ENCODE data around the gene UGT8. TPM values are rescaled to one million over a fixed set of nuclear protein-coding genes. Genes with fewer than 3 reads are reported as not detected.

UGT8 gene
- total RNA-seq, 1 donor from 2014 or later = not detected

GRCh38 chr4:114642173-114642780 is 43.7 kb downstream of the UGT8 start:
- intact Hi-C loops (cut with DNase I) = no loop called here
- Histone ChIP-seq H3K4me3 (no peak overlapping the region), H3K36me3 (no peaks in the 10 kb centered on the region), H3K4me1 (no peaks in the 10 kb centered on the region), H3K27ac (no peak overlapping the region), H3K27me3 (no peaks in the 10 kb centered on the region), H3K9me3 (no peaks in the 10 kb centered on the region)
- no peak for DNase-seq (ENCODE audit: low spot score in 2 of 2)
- no peak for TF ChIP-seq CTCF (IDR thresholded peaks at IDR 0.05)

GRCh38 chr4:114649908-114650307 is 51.3 kb downstream of the UGT8 start:
- intact Hi-C loops (cut with DNase I) = loop anchor here (10.0 kb wide), 1 partner anchor 255 kb away; no protein-coding TSS in a partner anchor
- H3K9me3 ChIP-seq = no peaks in the 10 kb centered on the region
- no peaks in the 10 kb centered on the region for H3K4me1 ChIP-seq
- H3K36me3 ChIP-seq = no peaks in the 10 kb centered on the region
- H3K27ac ChIP-seq = no peak overlapping the region
- no peak overlapping the region for H3K4me3 ChIP-seq
- DNase-seq (ENCODE audit: low spot score in 2 of 2) = no peak
- no peak for TF ChIP-seq CTCF (IDR thresholded peaks at IDR 0.05)
- H3K27me3 ChIP-seq = no peaks in the 10 kb centered on the region

- no peak for TF ChIP-seq CTCF (IDR thresholded peaks at IDR 0.05)
- H3K4me1 ChIP-seq = no peaks in the 10 kb centered on the region
- intact Hi-C loops (cut with DNase I) = loop anchor here (10.0 kb wide), 1 partner anchor 259 kb away; no protein-coding TSS in a partner anchor
- no peaks in the 10 kb centered on the region for H3K27me3 ChIP-seq
- no peaks in the 10 kb centered on the region for H3K36me3 ChIP-seq
- H3K4me3 ChIP-seq = no peak overlapping the region
- H3K9me3 ChIP-seq = no peaks in the 10 kb centered on the region
- DNase-seq (ENCODE audit: low spot score in 2 of 2) = no peak
- H3K27ac ChIP-seq = no peak overlapping the region
Observed at GRCh38 chr4:114653675-114654074, 55.1 kb downstream of the UGT8 start.

- TF ChIP-seq CTCF (IDR thresholded peaks at IDR 0.05) = no peak
- intact Hi-C loops (cut with DNase I) = loop anchor here (10.0 kb wide), 1 partner anchor 260 kb away; no protein-coding TSS in a partner anchor
Observed at GRCh38 chr4:114654592-114654991, 56.0 kb downstream of the UGT8 start.

GRCh38 chr4:114658179-114658578 is 59.6 kb downstream of the UGT8 start:
- Histone ChIP-seq H3K36me3 (no peaks in the 10 kb centered on the region), H3K4me1 (no peaks in the 10 kb centered on the region), H3K27me3 (no peaks in the 10 kb centered on the region), H3K9me3 (no peaks in the 10 kb centered on the region), H3K4me3 (no peak overlapping the region), H3K27ac (no peak overlapping the region)
- no peak for TF ChIP-seq CTCF (IDR thresholded peaks at IDR 0.05)
- intact Hi-C loops (cut with DNase I) = loop anchor here (10.0 kb wide), 1 partner anchor 263 kb away; no protein-coding TSS in a partner anchor
- DNase-seq (ENCODE audit: low spot score in 2 of 2) = no peak

More at GRCh38 chr4:114654592-114654991, 56.0 kb downstream of the UGT8 start:
- no peaks in the 10 kb centered on the region for H3K27me3 ChIP-seq
- H3K4me1 ChIP-seq = no peaks in the 10 kb centered on the region
- no peak overlapping the region for H3K4me3 ChIP-seq
- H3K36me3 ChIP-seq = no peaks in the 10 kb centered on the region
- H3K27ac ChIP-seq = no peak overlapping the region
- no peak for DNase-seq (ENCODE audit: low spot score in 2 of 2)
- no peaks in the 10 kb centered on the region for H3K9me3 ChIP-seq
